NCI-H2029 treated with DMSO at 0.1 percent for 48 hours (cell line): ENCODE measurements around the gene FAM110A.
"Not testable (repeated sequence)": the region's sequence is repeated elsewhere in the genome, so short reads cannot be mapped to it uniquely, and the experiment has no call there.

Experiments used
- DNase-seq: peaks from one replicate; lab custom pipeline; 2025; lab: John Stamatoyannopoulos, UW

The FAM110A gene

DNA sequence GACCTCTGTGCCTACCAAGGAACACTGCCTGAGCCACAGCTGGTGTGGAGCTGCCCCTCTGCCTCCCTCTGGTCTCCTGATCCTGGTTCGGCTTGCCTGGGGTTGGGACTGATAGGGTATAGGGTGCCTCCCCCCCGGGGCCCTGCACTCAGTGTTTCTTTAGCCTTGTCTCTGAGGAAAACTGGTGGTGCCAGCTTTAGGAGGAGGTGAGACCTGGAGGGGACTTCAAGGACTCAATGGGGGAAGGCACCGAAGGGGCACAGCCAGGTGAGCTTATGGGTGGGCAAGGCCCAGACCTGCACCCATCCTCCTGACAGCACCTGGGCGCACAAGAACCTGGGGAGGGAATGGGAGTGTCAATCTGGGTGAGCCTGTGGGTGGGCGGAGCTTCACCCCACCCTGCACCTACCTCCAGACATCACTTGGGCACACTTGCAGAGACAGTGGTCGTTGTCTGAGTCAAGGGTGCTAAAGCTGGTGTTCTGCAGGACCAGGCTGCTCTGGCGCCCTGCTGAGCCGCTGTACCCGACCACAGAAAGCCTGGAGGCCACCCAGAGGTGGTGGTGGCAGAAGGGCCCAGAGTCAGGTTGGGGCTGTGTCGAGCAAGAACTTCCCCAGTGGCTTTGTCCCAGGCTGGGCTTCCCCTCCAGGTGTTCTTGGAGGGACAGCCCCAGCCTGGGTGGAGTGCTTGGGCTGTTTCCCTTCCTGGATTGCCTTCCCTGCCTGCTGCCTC lies 40.5 kb downstream of the FAM110A start:
- DNase-seq = no peak

DNA sequence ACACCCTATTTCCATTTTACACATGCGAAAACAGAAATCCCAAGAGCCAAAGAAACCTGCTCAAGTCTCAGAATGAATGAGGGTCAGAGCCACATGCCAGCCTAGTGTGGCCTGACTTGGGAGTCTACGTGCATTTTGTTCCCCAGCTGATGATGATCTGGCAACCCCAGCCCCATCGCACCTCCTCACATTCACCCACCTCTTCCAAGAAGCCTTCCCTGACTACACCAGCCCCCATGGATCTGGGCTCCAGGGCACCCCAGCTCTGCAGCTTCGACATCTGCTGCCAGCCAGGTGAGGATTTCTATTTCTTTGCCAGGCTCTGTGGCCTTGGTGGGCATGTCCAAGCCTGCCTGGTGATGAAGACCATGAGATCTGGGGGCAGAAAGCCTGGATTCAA lies 41.6 kb downstream of the FAM110A start:
- no peak for DNase-seq

DNA sequence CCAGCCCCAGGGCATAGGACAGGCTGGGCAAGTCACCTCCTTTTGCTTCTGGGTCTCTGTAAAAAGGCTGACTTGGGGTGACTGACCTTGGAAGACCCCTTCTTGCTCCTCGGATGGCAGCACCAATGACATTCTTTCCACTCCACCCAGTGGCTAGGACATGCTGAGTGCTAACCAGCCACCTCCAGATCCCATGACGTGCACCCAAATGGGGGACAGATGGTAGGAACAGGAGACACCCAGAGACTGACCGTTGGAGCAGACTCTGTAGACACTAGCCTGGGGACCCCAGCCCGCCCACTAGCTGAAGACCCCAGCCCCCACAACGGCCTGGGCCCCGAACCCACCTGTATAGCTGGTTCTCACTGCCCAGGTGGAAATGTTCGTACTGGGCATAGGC lies 44.3 kb downstream of the FAM110A start:
- DNase-seq = no peak

DNA sequence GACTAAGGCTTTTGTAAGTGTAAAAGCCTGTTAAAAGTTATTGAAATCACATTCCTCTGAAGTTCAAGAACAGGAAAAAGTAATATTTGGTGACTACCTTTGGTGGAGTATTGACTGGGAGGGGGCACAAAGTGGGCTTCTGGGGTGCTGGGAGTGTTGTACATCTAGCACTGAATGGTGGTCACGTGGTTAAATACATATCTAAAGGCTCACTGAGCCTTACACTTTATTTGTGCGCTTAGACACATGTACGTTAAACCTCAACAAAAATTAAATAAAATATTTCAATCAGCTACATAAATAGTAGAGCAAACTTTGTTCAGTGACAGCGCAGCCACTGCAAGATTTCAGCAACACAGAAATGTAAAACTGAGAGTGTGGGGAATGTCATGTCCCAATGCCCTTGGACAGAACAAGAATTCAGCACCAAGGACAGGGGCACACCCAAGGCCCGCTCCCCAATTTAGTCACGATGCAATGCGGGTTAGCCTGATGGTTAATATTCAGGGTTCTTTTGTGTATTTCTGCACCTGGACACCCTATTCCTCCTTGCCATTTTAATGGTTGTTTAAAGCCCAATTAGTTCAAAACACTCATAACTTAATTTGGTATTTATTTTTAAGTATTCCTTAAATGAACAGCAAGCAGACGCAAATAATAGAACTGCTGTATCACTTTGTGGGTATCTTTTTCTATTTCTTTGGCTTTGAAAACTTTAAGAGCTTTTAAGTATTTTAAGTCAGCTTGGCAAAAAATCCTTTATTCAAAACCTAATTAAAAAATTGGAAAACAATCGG lies 45.2 kb downstream of the FAM110A start:
- no peak for DNase-seq

DNA sequence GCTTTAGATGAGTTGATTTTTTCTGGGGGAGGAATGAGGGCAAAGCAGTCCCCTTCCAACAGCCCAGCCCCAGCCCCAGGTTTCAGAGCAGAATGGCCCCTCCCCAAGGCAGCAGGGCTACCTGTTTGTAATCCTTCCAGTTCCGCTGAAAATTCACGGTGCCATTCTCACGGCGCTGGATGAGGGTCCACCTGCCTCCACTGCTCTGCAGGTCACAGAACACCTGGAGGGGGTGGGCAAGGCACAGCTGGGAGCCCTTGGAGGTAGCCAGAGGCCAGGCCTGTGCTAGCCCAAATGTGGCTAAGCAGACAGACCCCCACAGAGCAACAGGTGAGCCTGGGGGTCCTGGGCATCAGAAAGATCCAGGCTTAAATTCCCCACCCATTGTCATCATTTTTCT lies 46.1 kb downstream of the FAM110A start:
- no peak for DNase-seq

DNA sequence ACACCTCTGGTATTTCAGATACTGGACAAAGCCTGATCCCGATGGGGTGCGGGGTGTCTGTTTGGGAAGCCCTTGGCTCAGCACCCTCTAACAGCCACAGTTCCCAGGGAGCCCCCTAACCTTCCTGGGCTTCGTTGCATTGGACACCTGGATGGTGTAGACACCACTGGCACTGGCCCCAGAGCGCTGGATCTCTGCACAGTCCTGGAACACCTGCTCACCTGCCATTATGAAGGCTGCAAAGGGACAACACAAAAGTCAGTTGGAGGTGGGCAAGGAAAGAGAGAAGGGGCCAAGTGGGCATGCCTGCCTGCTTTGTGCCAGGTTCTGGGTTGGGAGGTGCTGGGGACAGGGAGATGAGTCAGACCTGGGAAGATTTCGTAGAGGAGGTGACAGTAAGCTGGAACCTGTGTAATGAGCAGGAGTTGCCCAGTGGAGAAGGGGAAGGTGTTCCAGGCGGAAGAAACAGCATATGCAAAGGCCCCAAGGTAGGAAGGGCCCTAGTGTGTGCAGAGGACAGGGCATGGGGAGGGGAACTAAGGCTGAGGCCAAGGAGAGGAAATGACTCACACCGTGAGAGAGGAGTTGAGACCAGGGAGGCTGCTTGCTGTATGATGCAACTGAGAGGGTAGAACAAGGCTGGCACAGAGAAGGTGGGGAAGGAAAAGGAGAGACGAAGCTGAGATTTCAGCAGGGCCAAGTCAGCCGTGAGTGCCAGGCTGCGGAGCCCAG lies 47.7 kb downstream of the FAM110A start:
- no peak for DNase-seq

DNA sequence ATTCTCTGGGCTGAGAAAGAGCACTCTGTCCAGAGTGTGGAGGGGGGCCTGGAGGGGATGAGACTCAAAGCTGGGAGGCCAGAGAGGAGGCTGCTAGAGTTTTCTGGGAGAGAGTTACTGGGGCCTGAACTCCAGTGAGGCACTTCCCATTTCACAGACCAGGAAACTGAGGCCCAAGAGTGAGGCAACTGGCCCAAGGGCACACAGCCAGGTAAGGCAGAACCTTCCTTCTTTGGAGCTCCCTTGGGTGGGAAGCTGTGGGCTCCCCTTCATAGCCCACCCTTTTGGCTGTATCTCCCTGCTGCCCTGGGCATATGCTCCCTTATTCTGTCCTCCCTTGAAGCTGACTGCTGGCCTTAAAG lies 48.2 kb downstream of the FAM110A start:
- DNase-seq = no peak

DNA sequence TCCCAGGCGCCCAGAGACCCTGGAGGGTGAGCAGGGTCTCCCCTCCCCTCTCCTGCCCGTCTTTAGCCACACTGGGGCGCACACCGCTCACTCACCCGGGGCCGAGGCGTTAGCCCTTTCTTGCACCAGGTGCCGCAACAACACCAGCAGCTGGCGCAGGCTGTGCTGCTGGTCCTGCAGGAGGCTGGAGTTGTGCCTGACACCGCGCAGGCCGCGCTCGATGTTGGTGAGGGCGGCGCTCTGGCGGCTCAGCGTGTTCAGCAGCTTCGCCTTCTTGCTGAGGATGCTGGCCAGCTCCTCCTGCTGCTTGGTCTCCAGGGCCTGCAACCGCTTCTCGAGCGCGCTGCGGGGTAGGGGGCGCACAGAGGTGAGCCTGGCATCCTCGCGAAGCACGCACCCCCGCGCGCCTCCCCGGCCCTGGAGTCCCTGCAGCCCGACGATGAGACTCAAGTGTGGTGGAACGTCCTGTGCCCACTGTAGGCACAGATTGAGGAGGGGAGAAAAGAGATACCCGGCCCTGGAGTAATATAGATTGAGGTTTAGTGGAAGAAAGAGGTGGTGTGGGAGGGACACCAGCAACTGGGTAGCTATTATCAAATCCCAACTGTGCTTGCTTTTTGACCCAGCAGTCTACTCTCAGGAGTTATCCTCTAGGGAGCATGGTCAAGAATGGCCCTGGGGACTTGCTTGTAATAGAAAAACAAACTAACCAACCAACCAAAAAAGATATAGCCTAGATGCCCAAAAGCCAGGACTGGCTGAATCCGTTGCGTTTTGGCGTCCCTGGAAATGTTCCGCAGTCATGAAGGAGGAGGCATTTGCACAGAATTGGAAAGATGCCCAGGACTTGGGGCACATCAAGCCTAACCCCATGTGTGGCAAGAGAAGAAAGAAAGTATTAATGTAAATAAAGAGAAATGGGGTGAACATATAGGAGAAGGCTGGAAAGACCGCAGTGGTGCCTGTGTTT lies 51.8 kb downstream of the FAM110A start:
- no peak for DNase-seq

DNA sequence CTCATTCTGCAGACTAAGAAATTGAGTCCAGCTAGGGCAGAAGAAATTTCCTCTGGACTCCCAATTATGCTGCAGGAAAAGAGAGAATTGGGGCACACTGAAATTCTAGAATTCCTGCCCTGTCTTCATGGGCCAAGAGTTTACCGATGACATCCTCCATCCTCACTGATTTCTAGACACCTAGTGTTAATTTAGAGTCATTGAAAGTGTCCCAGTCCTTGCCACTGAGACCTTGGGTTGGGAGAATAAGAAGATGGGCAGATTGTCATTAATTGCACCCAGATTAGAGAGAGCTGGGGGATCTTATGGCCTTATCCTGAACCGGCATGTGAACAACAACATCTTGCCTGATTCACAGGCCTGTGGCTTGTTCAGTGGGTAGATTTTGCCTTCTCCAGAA lies 53.6 kb downstream of the FAM110A start:
- no peak for DNase-seq

DNA sequence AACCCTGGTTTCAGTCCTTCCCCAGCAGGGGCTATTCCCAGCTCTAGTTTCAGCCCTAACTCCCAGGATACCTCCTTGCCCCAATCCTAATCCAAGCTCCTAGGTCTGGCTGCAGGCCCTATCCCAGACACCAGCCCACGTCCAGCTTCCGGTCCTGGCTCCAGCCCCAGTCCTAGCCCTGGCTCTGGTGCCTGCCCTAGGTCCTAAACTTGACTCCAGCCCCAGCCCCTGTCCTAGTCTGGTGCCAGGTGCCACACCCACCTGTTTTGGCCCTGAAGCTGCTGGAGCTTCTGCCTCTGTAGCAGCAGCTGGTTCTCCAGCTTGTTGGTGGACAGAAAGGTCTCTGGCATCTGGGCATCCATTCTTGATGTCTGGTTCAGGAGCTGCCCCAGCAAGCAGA lies 54.5 kb downstream of the FAM110A start:
- no peak for DNase-seq

DNA sequence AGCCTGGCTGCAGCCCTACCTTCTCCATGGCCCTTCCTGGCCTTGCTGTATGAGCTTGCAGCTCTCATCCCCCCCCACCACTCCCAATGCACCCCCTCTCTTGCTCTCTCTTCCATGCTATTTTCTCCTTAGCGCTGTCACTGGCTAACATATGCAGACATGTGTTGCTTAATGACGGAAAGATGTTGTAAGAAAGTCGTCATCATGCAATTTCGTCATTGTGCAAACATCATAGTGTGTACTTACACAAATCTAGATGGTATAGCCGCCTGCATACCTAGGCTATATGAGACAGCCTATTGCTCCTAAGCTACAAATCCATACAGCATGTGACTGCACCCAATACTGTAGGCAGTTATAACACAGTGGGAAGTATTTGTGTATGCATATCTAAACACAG lies 55.6 kb downstream of the FAM110A start:
- no peak for DNase-seq

DNA sequence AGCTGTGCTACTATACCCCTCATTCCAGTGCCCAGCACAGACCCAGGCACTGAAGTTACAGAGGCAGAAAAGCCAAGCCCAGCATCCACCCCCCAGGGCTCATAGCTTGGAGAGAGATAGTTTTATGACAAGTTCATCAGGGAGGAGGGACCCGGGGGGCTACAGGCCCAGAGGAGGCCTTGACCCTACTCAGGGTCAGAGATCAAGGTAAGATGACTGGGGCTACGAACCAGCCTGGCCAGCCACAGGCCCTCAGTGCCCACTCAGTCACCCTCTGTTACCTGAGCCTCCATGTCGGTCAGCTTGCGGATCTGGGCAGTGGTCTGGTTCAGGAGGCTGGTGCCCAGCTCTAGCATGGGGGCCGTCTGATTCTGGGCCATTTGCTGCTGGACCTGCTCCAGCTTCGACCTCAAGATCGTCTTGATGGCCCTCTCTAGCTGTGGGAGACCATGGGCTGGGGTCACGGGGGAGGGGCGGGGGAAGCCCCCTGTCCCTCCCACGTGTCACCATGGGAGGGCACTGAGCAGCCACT lies 56.5 kb downstream of the FAM110A start:
- DNase-seq = no peak

DNA sequence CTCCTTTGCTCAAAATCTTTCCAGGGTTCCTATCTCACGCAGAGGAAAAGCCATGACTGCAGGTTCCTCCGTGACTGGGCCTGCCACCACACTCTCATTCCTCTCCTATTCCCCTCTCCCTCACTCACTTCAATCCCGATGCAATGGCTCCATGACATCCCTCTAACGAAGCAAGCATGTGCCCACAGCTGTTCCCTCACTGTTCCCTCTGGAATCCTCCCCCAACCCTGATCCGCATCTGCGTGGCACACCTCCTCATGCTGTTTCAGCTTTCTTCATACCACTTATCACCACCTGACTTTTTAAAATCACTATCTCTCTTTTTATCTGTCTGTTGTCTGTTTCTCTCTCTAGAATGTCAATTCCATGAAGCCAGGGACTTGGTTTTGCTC lies 57.1 kb downstream of the FAM110A start:
- no peak for DNase-seq

DNA sequence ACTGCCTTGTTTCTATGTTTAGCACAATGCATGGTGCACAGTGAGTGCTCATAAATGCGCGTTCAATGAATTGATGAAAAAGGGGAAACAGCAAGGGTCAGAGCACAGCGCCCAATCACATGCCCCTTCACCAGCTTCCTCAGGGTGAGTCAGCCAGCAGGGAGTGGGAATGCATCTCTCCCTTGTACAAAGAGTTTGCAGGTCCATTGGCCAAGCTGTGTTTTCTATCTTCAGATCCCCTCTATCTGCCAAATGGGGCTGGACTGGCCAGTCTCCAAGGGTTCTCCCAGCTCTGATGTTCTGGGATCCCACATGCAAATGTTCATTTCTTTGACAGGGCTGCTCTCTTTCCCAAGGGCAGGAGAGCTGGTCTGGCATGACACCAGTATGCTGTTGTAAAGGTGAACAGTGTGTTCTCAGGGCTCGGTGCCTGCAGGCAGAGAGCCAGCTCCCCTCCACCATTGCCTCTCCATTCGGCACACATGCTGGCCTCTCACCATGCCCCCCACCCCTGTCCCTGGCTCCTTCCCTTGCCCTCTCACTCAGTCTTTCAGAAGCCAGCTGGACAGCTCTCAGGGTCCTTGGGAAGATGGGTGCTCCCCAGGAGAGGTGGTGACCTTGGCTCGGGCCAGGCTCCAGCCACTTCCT lies 57.7 kb downstream of the FAM110A start:
- DNase-seq = no peak

DNA sequence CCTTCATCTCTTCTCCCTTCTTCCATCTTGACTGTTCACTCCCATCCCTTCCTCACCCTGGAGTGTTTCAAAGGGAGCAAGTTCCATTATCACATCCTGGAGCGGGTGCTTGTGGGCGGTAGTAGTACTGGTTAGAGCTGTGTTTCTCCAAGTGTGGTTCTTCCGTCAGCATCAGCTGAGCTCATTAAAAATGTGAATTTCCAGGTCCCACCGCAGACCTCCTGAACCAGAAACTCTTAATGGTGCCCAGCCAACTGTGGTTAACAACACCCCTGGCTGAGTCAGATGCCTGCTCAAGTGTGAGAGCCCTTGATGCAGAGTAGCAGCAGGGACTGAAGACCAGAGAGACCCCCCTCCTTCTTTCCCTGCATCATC lies 58.2 kb downstream of the FAM110A start:
- DNase-seq = no peak

DNA sequence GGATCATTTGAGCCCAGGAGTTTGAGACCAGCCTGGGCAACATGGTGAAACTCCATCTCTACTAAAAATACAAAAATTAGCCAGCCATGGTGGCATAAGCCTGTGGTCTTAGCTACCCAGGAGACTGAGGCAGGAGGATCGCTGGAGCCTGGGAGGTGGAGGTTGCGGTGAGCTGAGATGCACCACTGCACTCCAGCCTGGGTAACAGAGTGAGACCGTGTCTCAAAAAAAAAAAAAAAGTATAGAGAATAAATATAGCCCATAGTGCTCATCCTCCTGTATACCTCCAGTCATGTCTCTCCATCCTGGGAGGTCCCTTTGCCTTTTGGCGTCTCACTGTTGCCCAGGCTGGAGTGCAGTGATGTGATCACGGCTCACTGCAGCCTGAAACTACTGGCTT lies 58.9 kb downstream of the FAM110A start:
- not testable (repeated sequence) for DNase-seq
